HepG2 (cell line): Measurements from ENCODE around the gene LGALS1. TPM values are rescaled to one million over a fixed set of nuclear protein-coding genes. Genes with fewer than 3 reads are reported as not detected.

Experiments used
- ATF7-NPFF ChIP-seq: sonication (generic); formaldehyde crosslinking; IDR thresholded peaks from 2 replicates; pipeline ENCODE4 v1.8.1; 2023; ENCODE audit warnings: mild to moderate bottlenecking, low read depth, missing genetic modification reagents, moderate library complexity
- ATRX ChIP-seq: sonication (generic); formaldehyde crosslinking; IDR thresholded peaks from 2 replicates; pipeline ENCODE4 v1.4.0; 2020; ENCODE audit warnings: missing genetic modification reagents, borderline replicate concordance
- BATF2 ChIP-seq: sonication (generic); formaldehyde crosslinking; IDR thresholded peaks from 2 replicates; pipeline ENCODE4 v1.8.0; 2022; ENCODE audit warnings: mild to moderate bottlenecking, missing genetic modification reagents, moderate library complexity
- FOXJ3 ChIP-seq: sonication (generic); formaldehyde crosslinking; IDR thresholded peaks from 2 replicates; pipeline ENCODE4 v1.4.0; 2020; ENCODE audit warnings: missing genetic modification reagents, mild to moderate bottlenecking, borderline replicate concordance
- JUNB ChIP-seq: sonication (generic); formaldehyde crosslinking; IDR thresholded peaks from 2 replicates; pipeline ENCODE4 v1.8.0; 2022; ENCODE audit warnings: missing genetic modification reagents, mild to moderate bottlenecking, borderline replicate concordance
- KDM3A ChIP-seq: IDR thresholded peaks from 2 replicates; pipeline ENCODE4 v1.6.1; 2018; ENCODE audit warnings: low read depth, missing compliant biosample characterization
- KLF9 ChIP-seq: IDR thresholded peaks from 2 replicates; pipeline ENCODE4 v1.6.1; 2016; ENCODE audit warnings: low read depth
- RERE ChIP-seq: IDR thresholded peaks from 2 replicates; pipeline ENCODE4 v1.6.1; 2016; ENCODE audit warnings: low read depth, missing genetic modification reagents, missing compliant biosample characterization
- SYNCRIP ChIP-seq: fragments of 200-400 bp; formaldehyde crosslinking; IDR thresholded peaks from 2 replicates; pipeline ENCODE4 v1.6.1; 2018; ENCODE audit warnings: mild to moderate bottlenecking, low read depth, low read length; ENCODE audit not compliant: insufficient read depth
- ZMAT5 ChIP-seq: sonication (generic); formaldehyde crosslinking; IDR thresholded peaks from 2 replicates; pipeline ENCODE4 v1.5.0; 2020; ENCODE audit warnings: mild to moderate bottlenecking, low read depth, missing genetic modification reagents, borderline replicate concordance
- ZNF180 ChIP-seq: sonication (generic); formaldehyde crosslinking; IDR thresholded peaks from 2 replicates; pipeline ENCODE4 v1.4.0; 2020; ENCODE audit warnings: low read depth, missing genetic modification reagents, borderline replicate concordance
- ZNF646 ChIP-seq: sonication (generic); formaldehyde crosslinking; IDR thresholded peaks from 2 replicates; pipeline ENCODE4 v1.9.0; 2021; ENCODE audit warnings: mild to moderate bottlenecking, missing genetic modification reagents
- ZSCAN9 ChIP-seq: IDR thresholded peaks from 2 replicates; pipeline ENCODE4 v1.6.1; 2016; ENCODE audit warnings: borderline replicate concordance
- polyA plus RNA-seq, 8 experiments: library from polyadenylated mRNA; depleted of rRNA in 3 of 8; stranded (reverse) in 7 of 8; unstranded in 1 of 8; fragments of >200 nt; fragmentation: Illumina TruSeq in 4 of 8; extraction: Trizol in 4 of 8; gene quantifications; 2 replicates each; pipeline versions ENCODE4 v1.2.1 to v1.2.3, GENCODE V29; 2011 to 2016; ENCODE audit warnings: low read depth in 4 of 8, missing spikeins in 1 of 8, mixed read lengths in 1 of 8; ENCODE audit not compliant: insufficient read depth in 1 of 8
- total RNA-seq, 5 experiments: library from RNA; depleted of rRNA; stranded (reverse); fragments of >200 nt; fragmentation: Illumina TruSeq; extraction: Trizol; gene quantifications; 2 replicates each; pipeline ENCODE4 v1.2.3, GENCODE V29; 2016; ENCODE audit warnings: low read depth in 1 of 5

LGALS1 gene
- total and polyA plus RNA-seq, 2 of the 13 experiments (the other 11 are each of a cell fraction or from before 2014, with no cell fraction given) = 103 to 858 TPM

- TF ChIP-seq ZNF646 = no peak
- TF ChIP-seq KLF9 (CRISPR knock-in tag) = no peak
- TF ChIP-seq JUNB = no peak
- no peak for TF ChIP-seq ZSCAN9
- TF ChIP-seq RERE (CRISPR knock-in tag) = no peak; the same call in 1 of the 2 replicates
- no peak for TF ChIP-seq ZNF180
- TF ChIP-seq KDM3A (CRISPR knock-in tag) = no peak
- TF ChIP-seq BATF2 (CRISPR knock-in tag) = no peak
- TF ChIP-seq FOXJ3 (CRISPR knock-in tag) = no peak
- no peak for TF ChIP-seq ATF7-NPFF
- TF ChIP-seq ATRX (CRISPR knock-in tag) = no peak
- TF ChIP-seq SYNCRIP = no peak
- TF ChIP-seq ZMAT5 = no peak
Observed at GRCh38 chr22:37674951-37675929, at the start of gene LGALS1 (continued).
